Measurements from ENCODE around the gene HSPB6.

The HSPB6 gene

DNA sequence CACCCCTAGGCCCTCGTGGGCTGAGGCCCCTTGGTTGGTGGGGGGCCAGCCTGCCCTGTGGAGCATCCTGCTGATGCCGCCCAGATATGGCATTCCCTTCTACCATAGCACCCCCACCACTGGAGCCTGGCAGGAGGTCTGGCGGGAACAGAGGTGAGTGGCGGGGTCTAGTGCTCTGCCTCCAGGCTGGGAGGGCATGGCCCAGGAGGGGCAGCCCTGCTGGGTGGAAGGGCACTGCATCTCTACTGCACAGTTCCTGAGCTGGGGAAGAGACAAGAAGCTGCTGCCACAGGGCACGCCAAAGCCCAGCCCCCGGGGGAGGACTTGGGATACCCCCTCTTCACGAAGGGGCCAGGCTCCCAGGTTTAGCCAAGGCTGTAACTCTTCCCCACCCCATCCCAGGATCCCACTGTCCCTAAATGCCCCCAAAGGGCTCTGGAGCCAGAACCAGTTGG, 41.4 kb downstream of the HSPB6 start:
- Histone ChIP-seq H3K4me1 (ENCODE audit: insufficient read depth, low read length) (peaks cover 26% of the 10 kb centered on the region), H3K36me3 (ENCODE audit: insufficient read depth, low read length) (peaks cover 6% of the 10 kb centered on the region), H3K9me3 (ENCODE audit: insufficient read depth, low read depth, low read length) (no peaks in the 10 kb centered on the region), H3K27ac (ENCODE audit: low read depth, low read length) (no peak overlapping the region), H3K27me3 (ENCODE audit: insufficient read depth, low read length) (peaks cover 4% of the 10 kb centered on the region; the same call in 1 of the 2 replicates), H3K4me3 (ENCODE audit: low read length) (peak overlapping the region; percentile 78), H3K9ac (ENCODE audit: low read depth, low read length) (peak overlapping the region; percentile 81; the same call in 1 of the 2 replicates)
- WGBS = 77% methylated on average over 7 of the region's 7 CpGs

GRCh38 chr19:35714601-35715354, 42.1 kb downstream of the HSPB6 start:
- Histone ChIP-seq H3K9me3 (ENCODE audit: insufficient read depth, low read depth, low read length) (no peaks in the 10 kb centered on the region), H3K4me3 (ENCODE audit: low read length) (peak overlapping the region; percentile 78; the same call in 1 of the 2 replicates), H3K27me3 (ENCODE audit: insufficient read depth, low read length) (peaks cover 4% of the 10 kb centered on the region; the same call in 1 of the 2 replicates), H3K36me3 (ENCODE audit: insufficient read depth, low read length) (no peaks in the 10 kb centered on the region), H3K9ac (ENCODE audit: low read depth, low read length) (peak overlapping the region; percentile 27; the same call in 1 of the 2 replicates), H3K27ac (ENCODE audit: low read depth, low read length) (no peak overlapping the region), H3K4me1 (ENCODE audit: insufficient read depth, low read length) (peaks cover 26% of the 10 kb centered on the region)
- WGBS = 62% methylated on average over 14 of the region's 14 CpGs

DNA sequence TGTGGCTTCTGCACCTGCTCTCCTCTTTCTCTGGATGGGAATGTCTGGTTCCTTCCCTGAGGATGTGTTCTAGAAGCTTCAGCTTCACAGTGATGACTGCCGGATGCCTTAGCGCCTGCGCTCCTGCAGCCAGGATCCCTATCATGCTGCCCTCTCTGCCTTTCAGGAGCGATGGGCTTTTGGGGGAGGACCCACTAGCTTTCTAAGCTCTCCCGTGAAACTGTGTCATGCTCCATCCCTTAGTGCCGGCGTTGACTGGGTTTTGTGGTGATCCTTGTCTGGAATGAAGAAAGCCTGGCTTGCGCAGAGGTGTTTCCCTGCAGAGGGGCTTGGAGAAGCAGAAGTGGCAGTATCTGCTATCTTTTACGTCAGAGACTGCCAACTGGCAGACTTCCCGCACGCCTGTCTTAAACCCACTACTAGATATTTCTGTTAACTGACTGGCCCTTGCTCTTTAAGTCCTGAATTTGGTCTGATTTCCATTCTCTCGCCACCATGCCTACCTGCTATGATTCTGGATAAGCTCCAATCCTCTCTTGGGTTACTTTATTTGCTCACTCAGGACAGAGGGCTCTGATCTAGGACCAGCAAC, 42.8 kb downstream of the HSPB6 start:
- H3K27me3 ChIP-seq (ENCODE audit: insufficient read depth, low read length) = peaks cover 4% of the 10 kb centered on the region; the same call in 1 of the 2 replicates
- H3K9me3 ChIP-seq (ENCODE audit: insufficient read depth, low read depth, low read length) = no peaks in the 10 kb centered on the region
- peaks cover 23% of the 10 kb centered on the region for H3K4me1 ChIP-seq (ENCODE audit: insufficient read depth, low read length)
- H3K4me3 ChIP-seq (ENCODE audit: low read length) = no peak overlapping the region
- 89% methylated on average over 12 of the region's 12 CpGs for WGBS
- H3K9ac ChIP-seq (ENCODE audit: low read depth, low read length) = no peak overlapping the region
- H3K36me3 ChIP-seq (ENCODE audit: insufficient read depth, low read length) = no peaks in the 10 kb centered on the region
- H3K27ac ChIP-seq (ENCODE audit: low read depth, low read length) = no peak overlapping the region

GRCh38 chr19:35713506-35713850, 43.4 kb downstream of the HSPB6 start:
- no peaks in the 10 kb centered on the region for H3K36me3 ChIP-seq (ENCODE audit: insufficient read depth, low read length)
- H3K4me3 ChIP-seq (ENCODE audit: low read length) = no peak overlapping the region
- H3K27me3 ChIP-seq (ENCODE audit: insufficient read depth, low read length) = peaks cover 4% of the 10 kb centered on the region; the same call in 1 of the 2 replicates
- H3K27ac ChIP-seq (ENCODE audit: low read depth, low read length) = no peak overlapping the region
- no peaks in the 10 kb centered on the region for H3K9me3 ChIP-seq (ENCODE audit: insufficient read depth, low read depth, low read length)
- WGBS = 86% methylated on average over 2 of the region's 2 CpGs
- peaks cover 21% of the 10 kb centered on the region for H3K4me1 ChIP-seq (ENCODE audit: insufficient read depth, low read length)
- H3K9ac ChIP-seq (ENCODE audit: low read depth, low read length) = no peak overlapping the region

DNA sequence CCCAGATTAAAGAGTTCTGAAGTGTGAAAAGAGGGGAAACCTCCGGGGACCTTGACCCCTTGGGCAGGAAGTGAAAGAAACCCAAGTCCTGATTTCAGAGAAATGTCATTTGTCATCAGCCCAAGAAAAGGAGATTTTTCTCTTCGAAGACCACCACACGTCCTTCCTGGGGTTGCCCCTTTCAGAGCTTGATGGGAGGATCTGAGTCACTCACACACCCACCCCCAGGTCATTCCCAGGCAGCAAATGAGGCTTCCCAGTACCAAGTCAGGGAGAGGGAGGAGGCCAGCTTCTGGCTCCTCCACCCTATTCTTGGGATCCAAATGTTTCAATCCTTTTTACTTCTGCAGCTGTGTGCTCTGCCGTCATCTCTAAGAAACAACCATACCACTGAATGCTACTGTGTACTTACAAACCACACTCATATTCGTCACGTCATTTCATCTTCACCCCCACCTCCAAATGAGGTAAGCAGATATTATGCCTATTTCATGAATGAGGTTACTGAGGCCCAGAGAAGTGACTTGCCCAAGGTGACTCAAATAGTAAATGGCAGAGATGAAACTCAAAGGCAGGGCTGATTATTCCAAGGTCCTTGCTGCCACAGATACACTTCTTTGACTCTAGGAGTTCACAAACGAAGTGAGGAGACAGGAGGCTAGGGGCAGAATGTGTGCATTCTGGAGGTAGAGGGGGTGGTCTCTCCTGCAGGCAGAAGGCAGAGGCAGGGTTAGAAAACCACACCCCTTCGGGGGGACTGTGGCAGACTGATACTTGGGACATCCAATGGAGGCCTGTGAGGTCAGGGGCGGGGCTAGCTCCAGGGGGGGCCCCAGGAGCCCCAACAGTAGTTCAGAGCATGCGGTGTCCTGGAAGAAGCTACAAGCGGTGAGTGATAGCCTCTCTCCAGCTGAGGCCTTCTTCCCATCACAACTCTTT, 44.0 kb downstream of the HSPB6 start:
- Histone ChIP-seq H3K4me1 (ENCODE audit: insufficient read depth, low read length) (peaks cover 21% of the 10 kb centered on the region), H3K9me3 (ENCODE audit: insufficient read depth, low read depth, low read length) (no peaks in the 10 kb centered on the region), H3K4me3 (ENCODE audit: low read length) (no peak overlapping the region), H3K27ac (ENCODE audit: low read depth, low read length) (no peak overlapping the region), H3K9ac (ENCODE audit: low read depth, low read length) (no peak overlapping the region), H3K27me3 (ENCODE audit: insufficient read depth, low read length) (peaks cover 4% of the 10 kb centered on the region; the same call in 1 of the 2 replicates), H3K36me3 (ENCODE audit: insufficient read depth, low read length) (no peaks in the 10 kb centered on the region)
- 83% methylated on average over 11 of the region's 11 CpGs for WGBS

GRCh38 chr19:35710784-35711723, 45.8 kb downstream of the HSPB6 start:
- 40% methylated on average over 13 of the region's 13 CpGs for WGBS
- Histone ChIP-seq H3K36me3 (ENCODE audit: insufficient read depth, low read length) (no peaks in the 10 kb centered on the region), H3K9ac (ENCODE audit: low read depth, low read length) (no peak overlapping the region), H3K9me3 (ENCODE audit: insufficient read depth, low read depth, low read length) (no peaks in the 10 kb centered on the region), H3K27me3 (ENCODE audit: insufficient read depth, low read length) (peaks cover 4% of the 10 kb centered on the region; the same call in 1 of the 2 replicates), H3K4me1 (ENCODE audit: insufficient read depth, low read length) (peaks cover 21% of the 10 kb centered on the region), H3K27ac (ENCODE audit: low read depth, low read length) (no peak overlapping the region), H3K4me3 (ENCODE audit: low read length) (no peak overlapping the region)

GRCh38 chr19:35708391-35708790, 48.4 kb downstream of the HSPB6 start:
- H3K4me3 ChIP-seq (ENCODE audit: low read length) = no peak overlapping the region
- H3K9ac ChIP-seq (ENCODE audit: low read depth, low read length) = no peak overlapping the region
- WGBS = 93% methylated on average over 1 of the region's 1 CpG
- peaks cover 19% of the 10 kb centered on the region for H3K27me3 ChIP-seq (ENCODE audit: insufficient read depth, low read length)
- H3K4me1 ChIP-seq (ENCODE audit: insufficient read depth, low read length) = peaks cover 5% of the 10 kb centered on the region; the same call in 1 of the 2 replicates
- H3K36me3 ChIP-seq (ENCODE audit: insufficient read depth, low read length) = no peaks in the 10 kb centered on the region
- H3K27ac ChIP-seq (ENCODE audit: low read depth, low read length) = no peak overlapping the region
- H3K9me3 ChIP-seq (ENCODE audit: insufficient read depth, low read depth, low read length) = no peaks in the 10 kb centered on the region
